ENCODE measurements around the gene HES6. TPM values are rescaled to one million over a fixed set of nuclear protein-coding genes. Genes with fewer than 3 reads are reported as not detected.

The HES6 gene
- total and polyA plus RNA-seq, 2 experiments from 2014 or later, result 38.8 to 76.3 TPM

GRCh38 chr2:238235856-238236255 is 4.0 kb downstream of the HES6 start:
- Mint-ChIP-seq H3K27ac (no peak overlapping the region), H3K9me3 (peaks cover 8% of the 10 kb centered on the region), H3K4me3 (no peak overlapping the region), H3K4me1 (no peaks in the 10 kb centered on the region; the same call in 2 of the 3 replicates), H3K27me3 (ENCODE audit: insufficient read depth, low read depth, poor library complexity) (peaks cover 48% of the 10 kb centered on the region), H3K36me3 (ENCODE audit: low read depth) (peaks cover 7% of the 10 kb centered on the region)
- DNase-seq (ENCODE audit: low spot score) (no peak), ATAC-seq (no peak)
- H3F3A ChIP-seq (replicated peaks; ENCODE audit: low read depth), result no peaks in the 10 kb centered on the region
- no peak overlapping the region for H3K27ac ChIP-seq (ENCODE audit: low read depth)
- H3K4me3 ChIP-seq, result no peak overlapping the region
- H3K27me3 ChIP-seq (ENCODE audit: insufficient read depth), result peaks cover 52% of the 10 kb centered on the region
- H3K4me1 ChIP-seq (ENCODE audit: insufficient read depth), result no peaks in the 10 kb centered on the region; the same call in 1 of the 2 replicates
- no peak overlapping the region for H3K4me2 ChIP-seq
- peaks cover 6% of the 10 kb centered on the region; the same call in 1 of the 2 replicates for H4K20me1 ChIP-seq (replicated peaks; ENCODE audit: insufficient read depth)
- no peak for TF ChIP-seq EZH2phosphoT487 (IDR thresholded peaks at IDR 0.05; ENCODE audit: unreplicated experiment)
- no peak for TF ChIP-seq CREB1 (CRISPR knock-in tag; IDR thresholded peaks at IDR 0.05; ENCODE audit: low read depth)
- no peak for TF ChIP-seq ZNF462 (CRISPR knock-in tag; IDR thresholded peaks at IDR 0.05)
- TF ChIP-seq CTCF (conservative IDR thresholded peaks at IDR 0.05; ENCODE audit: low read depth in 2 of 2), result no peak
- no peak for TF ChIP-seq POLR2AphosphoS5 (IDR thresholded peaks at IDR 0.05; ENCODE audit: low read depth)
- TF ChIP-seq ETS1 (IDR thresholded peaks at IDR 0.05), result no peak
- no peak for TF ChIP-seq NANOG (IDR thresholded peaks at IDR 0.05; ENCODE audit: borderline replicate concordance)
- no peak for TF ChIP-seq EZH2 (IDR thresholded peaks at IDR 0.05; ENCODE audit: low read depth, unreplicated experiment)
- peaks cover 3% of the 10 kb centered on the region for H3K9me2 ChIP-seq (ENCODE audit: insufficient read depth)
- no peak overlapping the region for H2AFZ ChIP-seq
- no peaks in the 10 kb centered on the region for H3K36me3 ChIP-seq (ENCODE audit: insufficient read depth)
- H3K79me2 ChIP-seq (replicated peaks; ENCODE audit: insufficient read depth), result no peaks in the 10 kb centered on the region

Data from GM23338 (cell line).